H9 (cell line): ENCODE measurements around the gene NMT1. TPM values are rescaled to one million over a fixed set of nuclear protein-coding genes. Genes with fewer than 3 reads are reported as not detected.

Experiments
- DNase-seq: peaks from one replicate; pipeline ENCODE4 v3.0.0-alpha.2; 2017
- H2AFZ ChIP-seq: one replicate; pipeline ENCODE4 v1.6.1; 2013; ENCODE audit warnings: mild to moderate bottlenecking, low read length, control low read depth, moderate library complexity
- H2AK5ac ChIP-seq: 2 replicates; pipeline ENCODE4 v1.6.1; 2013; ENCODE audit warnings: low read length, control low read depth, mixed read lengths; ENCODE audit not compliant: insufficient read length
- H2BK120ac ChIP-seq: one replicate; pipeline ENCODE4 v1.6.1; 2013; ENCODE audit warnings: low read depth, mild to moderate bottlenecking, low read length, control low read depth, inconsistent platforms; ENCODE audit not compliant: poor library complexity, severe bottlenecking
- H2BK12ac ChIP-seq: 2 replicates; pipeline ENCODE4 v1.6.1; 2013; ENCODE audit warnings: low read length, control low read depth, mixed read lengths, low read depth; ENCODE audit not compliant: insufficient read length
- H2BK15ac ChIP-seq: 2 replicates; pipeline ENCODE4 v1.6.1; 2013; ENCODE audit warnings: low read depth, low read length, control low read depth
- H2BK20ac ChIP-seq: one replicate; pipeline ENCODE4 v1.6.1; 2013; ENCODE audit warnings: low read depth, mild to moderate bottlenecking, low read length, control low read depth, inconsistent platforms; ENCODE audit not compliant: poor library complexity, severe bottlenecking
- H2BK5ac ChIP-seq: 2 replicates; pipeline ENCODE4 v1.6.1; 2013; ENCODE audit warnings: low read length, control low read depth, mixed read lengths; ENCODE audit not compliant: insufficient read length
- H3K14ac ChIP-seq: 2 replicates; pipeline ENCODE4 v1.6.1; 2013; ENCODE audit warnings: low read length, control low read depth; ENCODE audit not compliant: insufficient read depth
- H3K18ac ChIP-seq: 2 replicates; pipeline ENCODE4 v1.6.1; 2013; ENCODE audit warnings: low read depth, mild to moderate bottlenecking, mixed read lengths, low read length, control low read depth; ENCODE audit not compliant: insufficient read length
- H3K23ac ChIP-seq: 2 replicates; pipeline ENCODE4 v1.6.1; 2013; ENCODE audit warnings: low read length, control low read depth, mixed read lengths, low read depth; ENCODE audit not compliant: insufficient read length
- H3K23me2 ChIP-seq: 2 replicates; pipeline ENCODE4 v1.6.1; 2013; ENCODE audit warnings: low read depth, mild to moderate bottlenecking, mixed read lengths, low read length, control low read depth; ENCODE audit not compliant: insufficient read length, poor library complexity, severe bottlenecking
- H3K27ac ChIP-seq: 2 replicates; pipeline ENCODE4 v1.5.1; 2013; ENCODE audit warnings: low read length, control low read depth, mixed read lengths, low read depth; ENCODE audit not compliant: insufficient read length
- H3K27me3 ChIP-seq: 2 replicates; pipeline ENCODE4 v1.6.1; 2013; ENCODE audit warnings: low read length, control low read depth, inconsistent platforms; ENCODE audit not compliant: insufficient read depth
- H3K4ac ChIP-seq: 2 replicates; pipeline ENCODE4 v1.6.1; 2013; ENCODE audit warnings: low read depth, mild to moderate bottlenecking, control low read depth, inconsistent platforms, low read length, moderate library complexity
- H3K4me1 ChIP-seq: 2 replicates; pipeline ENCODE4 v1.6.1; 2013; ENCODE audit warnings: low read length, control low read depth, inconsistent platforms; ENCODE audit not compliant: insufficient read depth
- H3K4me2 ChIP-seq: 2 replicates; pipeline ENCODE4 v1.6.1; 2013; ENCODE audit warnings: low read length, control low read depth, mixed read lengths; ENCODE audit not compliant: insufficient read length, insufficient read depth
- H3K56ac ChIP-seq: 2 replicates; pipeline ENCODE4 v1.6.1; 2013; ENCODE audit warnings: low read depth, mild to moderate bottlenecking, mixed read lengths, low read length, control low read depth; ENCODE audit not compliant: insufficient read length
- H3K79me1 ChIP-seq: 2 replicates; pipeline ENCODE4 v1.6.1; 2013; ENCODE audit warnings: low read depth, mild to moderate bottlenecking, moderate library complexity, low read length, control low read depth, inconsistent platforms; ENCODE audit not compliant: insufficient read depth, poor library complexity, severe bottlenecking
- H3K79me2 ChIP-seq: 2 replicates; pipeline ENCODE4 v1.6.1; 2013; ENCODE audit warnings: low read length, control low read depth, inconsistent platforms; ENCODE audit not compliant: insufficient read depth
- H3K9ac ChIP-seq: 2 replicates; pipeline ENCODE4 v1.6.1; 2013; ENCODE audit warnings: low read length, control low read depth, mixed read lengths; ENCODE audit not compliant: insufficient read length; ENCODE audit errors: extremely low read depth
- H3K9me3 ChIP-seq: one replicate; pipeline ENCODE4 v1.6.1; 2013; ENCODE audit warnings: low read depth, low read length, inconsistent platforms; ENCODE audit not compliant: control insufficient read depth
- H3T11ph ChIP-seq: one replicate; pipeline ENCODE4 v1.6.1; 2013; ENCODE audit warnings: mild to moderate bottlenecking, low read length, control low read depth, inconsistent platforms
- H4K20me1 ChIP-seq: one replicate; pipeline ENCODE4 v1.6.1; 2013; ENCODE audit not compliant: control insufficient read depth, insufficient read length, insufficient read depth
- H4K5ac ChIP-seq: 2 replicates; pipeline ENCODE4 v1.6.1; 2013; ENCODE audit warnings: low read depth, mild to moderate bottlenecking, mixed read lengths, low read length, control low read depth; ENCODE audit not compliant: insufficient read length
- H4K8ac ChIP-seq: replicated peaks from 2 replicates; pipeline ENCODE4 v1.6.1; 2013; ENCODE audit warnings: low read length, control low read depth, mixed read lengths, low read depth; ENCODE audit not compliant: insufficient read length
- H4K91ac ChIP-seq: 2 replicates; pipeline ENCODE4 v1.6.1; 2013; ENCODE audit warnings: low read depth, mild to moderate bottlenecking, moderate library complexity, mixed read lengths, low read length, control low read depth; ENCODE audit not compliant: insufficient read length
- H3K27ac Mint-ChIP-seq, 3 experiments: 2 replicates in 2 of 3; 3 replicates in 1 of 3; pipeline ENCODE4 v1.8.0; 2020 to 2021; ENCODE audit warnings: mixed read lengths in 3 of 3, mild to moderate bottlenecking in 1 of 3, moderate library complexity in 1 of 3
- H3K27me3 Mint-ChIP-seq: 2 replicates; pipeline ENCODE4 v1.8.0; 2021; ENCODE audit warnings: low read depth, mild to moderate bottlenecking, moderate library complexity, mixed read lengths
- H3K36me3 Mint-ChIP-seq, 3 experiments: 2 replicates in 2 of 3; 3 replicates in 1 of 3; pipeline ENCODE4 v1.8.0; 2020 to 2021; ENCODE audit warnings: low read depth in 3 of 3, mixed read lengths in 3 of 3; ENCODE audit not compliant: insufficient read depth in 1 of 3
- H3K4me1 Mint-ChIP-seq, 2 experiments: 2 replicates each; pipeline ENCODE4 v1.8.0; 2020; ENCODE audit warnings: mixed read lengths in 2 of 2
- H3K4me3 Mint-ChIP-seq, 2 experiments: 2 replicates in 1 of 2; 3 replicates in 1 of 2; pipeline ENCODE4 v1.8.0; 2020 to 2021; ENCODE audit warnings: mild to moderate bottlenecking in 2 of 2, mixed read lengths in 2 of 2, moderate library complexity in 1 of 2
- H3K9me3 Mint-ChIP-seq, 2 experiments: 2 replicates in 1 of 2; 3 replicates in 1 of 2; pipeline ENCODE4 v1.8.0; 2020; ENCODE audit warnings: mild to moderate bottlenecking in 2 of 2, mixed read lengths in 2 of 2, moderate library complexity in 1 of 2
- WGBS: extraction: QIAGEN DNeasy Blood & Tissue Kit; methylation state at CpG from one replicate; pipeline ENCODE4 v1.1.7; 2013; ENCODE audit warnings: missing lambda C conversion rate, low lambda C conversion rate, mixed read lengths; ENCODE audit not compliant: insufficient read length; ENCODE audit errors: extremely low coverage; 5-methylcytosine and 5-hydroxymethylcytosine counted together
- total RNA-seq: library from RNA; stranded (reverse); gene quantifications from 2 replicates; pipeline ENCODE4 v1.2.1, GENCODE V29; 2021
- TF ChIP-seq, protein P1 (sequence below): fragments of 200-600 bp; sonication (generic); conservative IDR thresholded peaks from 3 replicates; pipeline ENCODE4 v1.8.0; 2021; ENCODE audit warnings: antibody characterized with exemption, mild to moderate bottlenecking

The NMT1 gene
- total RNA-seq, 1 experiment from 2014 or later = 150 TPM

- Histone ChIP-seq H2AFZ (no peak overlapping the region), H3K9ac (no peak overlapping the region), H3K18ac (no peak overlapping the region), H3K79me1 (peaks cover 8% of the 10 kb centered on the region), H4K8ac (no peak overlapping the region), H3K79me2 (peaks cover 2% of the 10 kb centered on the region; the same call in 1 of the 2 replicates), H3K56ac (no peak overlapping the region), H3K4me1 (peaks cover 5% of the 10 kb centered on the region; the same call in 1 of the 2 replicates), H3K9me3 (no peaks in the 10 kb centered on the region), H3K27ac (no peak overlapping the region), H4K91ac (no peak overlapping the region), H3K23me2 (no peaks in the 10 kb centered on the region), H2BK15ac (no peak overlapping the region), H3K27me3 (no peaks in the 10 kb centered on the region), H2AK5ac (no peak overlapping the region), H2BK12ac (no peak overlapping the region), H4K5ac (no peak overlapping the region), H2BK5ac (no peak overlapping the region), H3K4me2 (no peak overlapping the region), H4K20me1 (peaks cover 3% of the 10 kb centered on the region), H3K23ac (no peak overlapping the region), H3K4ac (no peak overlapping the region), H2BK120ac (no peak overlapping the region), H3K14ac (no peak overlapping the region), H2BK20ac (no peak overlapping the region), H3T11ph (no peak overlapping the region)
- WGBS = no CpG with 5 or more reads among the region's 11 CpGs
- TF ChIP-seq, protein P1, sequence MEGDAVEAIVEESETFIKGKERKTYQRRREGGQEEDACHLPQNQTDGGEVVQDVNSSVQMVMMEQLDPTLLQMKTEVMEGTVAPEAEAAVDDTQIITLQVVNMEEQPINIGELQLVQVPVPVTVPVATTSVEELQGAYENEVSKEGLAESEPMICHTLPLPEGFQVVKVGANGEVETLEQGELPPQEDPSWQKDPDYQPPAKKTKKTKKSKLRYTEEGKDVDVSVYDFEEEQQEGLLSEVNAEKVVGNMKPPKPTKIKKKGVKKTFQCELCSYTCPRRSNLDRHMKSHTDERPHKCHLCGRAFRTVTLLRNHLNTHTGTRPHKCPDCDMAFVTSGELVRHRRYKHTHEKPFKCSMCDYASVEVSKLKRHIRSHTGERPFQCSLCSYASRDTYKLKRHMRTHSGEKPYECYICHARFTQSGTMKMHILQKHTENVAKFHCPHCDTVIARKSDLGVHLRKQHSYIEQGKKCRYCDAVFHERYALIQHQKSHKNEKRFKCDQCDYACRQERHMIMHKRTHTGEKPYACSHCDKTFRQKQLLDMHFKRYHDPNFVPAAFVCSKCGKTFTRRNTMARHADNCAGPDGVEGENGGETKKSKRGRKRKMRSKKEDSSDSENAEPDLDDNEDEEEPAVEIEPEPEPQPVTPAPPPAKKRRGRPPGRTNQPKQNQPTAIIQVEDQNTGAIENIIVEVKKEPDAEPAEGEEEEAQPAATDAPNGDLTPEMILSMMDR = no peak
- Mint-ChIP-seq H3K27ac (no peak overlapping the region), H3K9me3 (no peaks in the 10 kb centered on the region), H3K4me1 (peaks cover 38 to 51% of the 10 kb centered on the region in 2 experiments), H3K4me3 (no peak overlapping the region), H3K36me3 (peaks cover 2 to 12% (median 7%) of the 10 kb centered on the region in 3 experiments; a peak in 6 of 7 replicates), H3K27me3 (no peaks in the 10 kb centered on the region)
- no peak for DNase-seq
Measured at GRCh38 chr17:45042346-45043120, 18.6 kb upstream of the NMT1 start.
